K562 (cell line): Measurements from ENCODE around the gene ALOX12B.

ENCODE experiments used
- NFE2L1 ChIP-seq: fragments of 450-650 bp; IDR thresholded peaks from 2 replicates; pipeline ENCODE4 v1.6.1; 2016; ENCODE audit warnings: missing genetic modification characterization, low read depth, mild to moderate bottlenecking, missing compliant biosample characterization, moderate library complexity, borderline replicate concordance
- REST ChIP-seq, 2 experiments: fragments of 450-650 bp; formaldehyde crosslinking in 1 of 2; IDR thresholded peaks; 2 replicates each; pipeline versions ENCODE4 v1.4.0 to v1.6.1; 2014 to 2020; ENCODE audit warnings: mild to moderate bottlenecking in 2 of 2, borderline replicate concordance in 1 of 2, low read depth in 1 of 2

- TF ChIP-seq NFE2L1 (tag) (no peak), REST (IDR thresholded peaks at IDR 0.05; ENCODE audit: borderline replicate concordance) (peak; percentile 65; the same call in 1 of the 2 replicates), REST (CRISPR knock-in tag; IDR thresholded peaks at IDR 0.05; ENCODE audit: low read depth) (no peak)
These were observed 8.0 kb downstream of the ALOX12B start for GRCh38 chr17:8079291-8080207.
